HepG2 (cell line): ENCODE data around the gene CFAP119. TPM values are rescaled to one million over a fixed set of nuclear protein-coding genes. Genes with fewer than 3 reads are reported as not detected.

Experiments
- GFI1 ChIP-seq: sonication (generic); formaldehyde crosslinking; IDR thresholded peaks from 2 replicates; pipeline ENCODE4 v1.5.0; 2020; ENCODE audit warnings: missing genetic modification reagents, mild to moderate bottlenecking, borderline replicate concordance
- NR2C2 ChIP-seq: sonication (generic); formaldehyde crosslinking; IDR thresholded peaks from 2 replicates; pipeline ENCODE4 v1.4.0; 2020; ENCODE audit warnings: missing genetic modification reagents, mild to moderate bottlenecking, moderate library complexity, borderline replicate concordance
- ZBTB40 ChIP-seq, 2 experiments: fragments of 450-650 bp in 1 of 2; sonication (generic) in 1 of 2; formaldehyde crosslinking in 1 of 2; IDR thresholded peaks; 2 replicates each; pipeline versions ENCODE4 v1.6.1 to v1.8.0; 2016 to 2022; ENCODE audit warnings: antibody characterized with exemption in 1 of 2, mild to moderate bottlenecking in 1 of 2, missing genetic modification reagents in 1 of 2
- ZFP62 ChIP-seq: sonication (generic); formaldehyde crosslinking; IDR thresholded peaks from 2 replicates; pipeline ENCODE4 v1.4.0; 2020; ENCODE audit warnings: missing genetic modification reagents
- ZFYVE20 ChIP-seq: sonication (generic); formaldehyde crosslinking; IDR thresholded peaks from 2 replicates; pipeline ENCODE4 v1.8.0; 2023; ENCODE audit warnings: low read depth, mild to moderate bottlenecking, moderate library complexity, missing genetic modification reagents, borderline replicate concordance
- ZHX2 ChIP-seq, 2 experiments: sonication (generic) in 1 of 2; formaldehyde crosslinking in 1 of 2; IDR thresholded peaks; 2 replicates each; pipeline versions ENCODE4 v1.6.1 to v1.9.0; 2014 to 2022; ENCODE audit warnings: antibody characterized with exemption in 1 of 2, borderline replicate concordance in 1 of 2, inconsistent platforms in 1 of 2, low read depth in 1 of 2, missing genetic modification reagents in 1 of 2
- ZNF205 ChIP-seq: IDR thresholded peaks from 2 replicates; pipeline ENCODE4 v1.6.1; 2018; ENCODE audit warnings: missing biosample characterization, missing genetic modification reagents
- ZNF652 ChIP-seq: IDR thresholded peaks from 2 replicates; pipeline ENCODE4 v1.6.1; 2016; ENCODE audit warnings: low read depth, borderline replicate concordance
- ZNF670 ChIP-seq: sonication (generic); formaldehyde crosslinking; IDR thresholded peaks from 2 replicates; pipeline ENCODE4 v1.8.0; 2022; ENCODE audit warnings: mild to moderate bottlenecking, missing genetic modification reagents, borderline replicate concordance
- ZSCAN31 ChIP-seq: sonication (generic); formaldehyde crosslinking; IDR thresholded peaks from 2 replicates; pipeline ENCODE4 v1.5.0; 2020; ENCODE audit warnings: low read depth, mild to moderate bottlenecking, missing genetic modification reagents
- ZZZ3 ChIP-seq: sonication (generic); formaldehyde crosslinking; IDR thresholded peaks from 2 replicates; pipeline ENCODE4 v1.4.0; 2020; ENCODE audit warnings: missing genetic modification reagents, mild to moderate bottlenecking, borderline replicate concordance
- polyA plus RNA-seq, 8 experiments: library from polyadenylated mRNA; depleted of rRNA in 3 of 8; stranded (reverse) in 7 of 8; unstranded in 1 of 8; fragments of >200 nt; fragmentation: Illumina TruSeq in 4 of 8; extraction: Trizol in 4 of 8; gene quantifications; 2 replicates each; pipeline versions ENCODE4 v1.2.1 to v1.2.3, GENCODE V29; 2011 to 2016; ENCODE audit warnings: low read depth in 4 of 8, missing spikeins in 1 of 8, mixed read lengths in 1 of 8; ENCODE audit not compliant: insufficient read depth in 1 of 8
- total RNA-seq, 5 experiments: library from RNA; depleted of rRNA; stranded (reverse); fragments of >200 nt; fragmentation: Illumina TruSeq; extraction: Trizol; gene quantifications; 2 replicates each; pipeline ENCODE4 v1.2.3, GENCODE V29; 2016; ENCODE audit warnings: low read depth in 1 of 5

CFAP119 gene
- total and polyA plus RNA-seq, 2 of the 13 experiments (the other 11 are each of a cell fraction or from before 2014, with no cell fraction given): 6.4 TPM

- TF ChIP-seq ZSCAN31 (CRISPR knock-in tag) (peak; percentile 98), GFI1 (CRISPR knock-in tag) (peak; percentile 79; the same call in 1 of the 2 replicates), ZHX2 (IDR thresholded peaks at IDR 0.05; ENCODE audit: low read depth) (peak; percentile 77), ZHX2 (CRISPR knock-in tag; IDR thresholded peaks at IDR 0.05; ENCODE audit: borderline replicate concordance) (peak; percentile 86; the same call in 1 of the 2 replicates), ZBTB40 (IDR thresholded peaks at IDR 0.05) (peak; percentile 42; the same call in 1 of the 2 replicates), ZBTB40 (CRISPR knock-in tag; IDR thresholded peaks at IDR 0.05) (peak; percentile 90), ZFYVE20 (CRISPR knock-in tag) (0 out of 2 replicates have a peak, but pooled peaks have one; percentile 71), NR2C2 (CRISPR knock-in tag) (peak; percentile 95), ZNF205 (peak; percentile 92), ZNF670 (peak; percentile 93), ZFP62 (CRISPR knock-in tag) (no peak), ZZZ3 (peak; percentile 85; the same call in 1 of the 2 replicates), ZNF652 (CRISPR knock-in tag) (peak; percentile 100)
Measured at GRCh38 chr16:30805370-30806169, 43.7 kb upstream of the CFAP119 start (continued).
